ENCODE data around the gene ZBED6. TPM values are rescaled to one million over a fixed set of nuclear protein-coding genes. Genes with fewer than 3 reads are reported as not detected.
"Not testable (repeated sequence)": the region's sequence is repeated elsewhere in the genome, so short reads cannot be mapped to it uniquely, and the experiment has no call there.

ZBED6 gene
- total and polyA plus RNA-seq, 9 donors, result 2.6 to 39.1 (median 30.9) TPM

DNA sequence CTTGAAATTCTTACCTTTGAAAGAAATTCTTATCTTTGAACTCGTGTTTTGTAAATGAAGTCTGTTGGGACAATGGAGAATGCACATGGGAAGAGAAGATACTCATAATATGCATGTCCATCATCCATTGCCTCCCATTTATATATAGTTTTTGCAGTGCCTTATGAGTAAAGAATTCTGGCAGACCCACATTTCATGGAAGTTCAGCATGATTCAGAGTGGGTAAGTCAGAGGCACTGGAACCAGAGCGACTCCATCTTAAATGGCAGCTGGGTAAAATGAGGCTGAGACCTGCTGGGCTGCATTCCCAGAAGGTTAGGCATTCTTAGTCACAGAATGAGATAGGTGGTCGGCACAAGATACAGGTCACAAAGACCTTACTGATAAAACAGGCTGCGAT lies 16.6 kb upstream of the ZBED6 start:
- Histone ChIP-seq H3K9me3 (no peaks in the 10 kb centered on the region), H3K27ac (no peak overlapping the region), H3K36me3 (no peaks in the 10 kb centered on the region), H3K27me3 (no peaks in the 10 kb centered on the region), H3K4me3 (no peak overlapping the region), H3K4me1 (ENCODE audit: insufficient read depth) (no peaks in the 10 kb centered on the region)
- no peak for DNase-seq
- TF ChIP-seq POLR2A (IDR thresholded peaks at IDR 0.05), result no peak
- TF ChIP-seq, protein P1, sequence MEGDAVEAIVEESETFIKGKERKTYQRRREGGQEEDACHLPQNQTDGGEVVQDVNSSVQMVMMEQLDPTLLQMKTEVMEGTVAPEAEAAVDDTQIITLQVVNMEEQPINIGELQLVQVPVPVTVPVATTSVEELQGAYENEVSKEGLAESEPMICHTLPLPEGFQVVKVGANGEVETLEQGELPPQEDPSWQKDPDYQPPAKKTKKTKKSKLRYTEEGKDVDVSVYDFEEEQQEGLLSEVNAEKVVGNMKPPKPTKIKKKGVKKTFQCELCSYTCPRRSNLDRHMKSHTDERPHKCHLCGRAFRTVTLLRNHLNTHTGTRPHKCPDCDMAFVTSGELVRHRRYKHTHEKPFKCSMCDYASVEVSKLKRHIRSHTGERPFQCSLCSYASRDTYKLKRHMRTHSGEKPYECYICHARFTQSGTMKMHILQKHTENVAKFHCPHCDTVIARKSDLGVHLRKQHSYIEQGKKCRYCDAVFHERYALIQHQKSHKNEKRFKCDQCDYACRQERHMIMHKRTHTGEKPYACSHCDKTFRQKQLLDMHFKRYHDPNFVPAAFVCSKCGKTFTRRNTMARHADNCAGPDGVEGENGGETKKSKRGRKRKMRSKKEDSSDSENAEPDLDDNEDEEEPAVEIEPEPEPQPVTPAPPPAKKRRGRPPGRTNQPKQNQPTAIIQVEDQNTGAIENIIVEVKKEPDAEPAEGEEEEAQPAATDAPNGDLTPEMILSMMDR (IDR thresholded peaks at IDR 0.05), result no peak
- TF ChIP-seq EP300 (IDR thresholded peaks at IDR 0.05), result no peak
- WGBS, 3 donors, result 79 to 85% (median 84%) methylated on average over 4 of the region's 4 CpGs
- intact Hi-C loops (cut with DNase I), result no loop called here

DNA sequence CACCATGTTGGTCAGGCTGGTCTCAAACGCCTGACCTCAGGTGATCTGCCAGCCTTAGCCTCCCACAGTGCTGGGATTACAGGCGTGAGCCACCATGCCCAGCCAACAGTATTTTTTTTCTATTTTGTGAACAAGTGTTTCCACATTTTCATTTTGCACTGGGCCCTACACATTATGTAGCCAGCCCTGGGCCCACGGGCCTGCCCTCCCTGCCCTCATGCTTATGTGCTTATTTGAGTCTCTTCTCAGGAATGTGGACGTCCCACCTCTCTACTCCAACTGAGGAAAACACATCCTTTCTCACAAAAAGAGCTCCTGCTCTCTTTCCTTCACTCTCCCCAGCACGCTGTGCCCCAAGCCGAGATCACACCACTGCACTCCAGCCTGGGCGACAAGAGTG lies 13.5 kb upstream of the ZBED6 start:
- no peaks in the 10 kb centered on the region for H3K36me3 ChIP-seq
- H3K27me3 ChIP-seq, result no peaks in the 10 kb centered on the region
- intact Hi-C loops (cut with DNase I), result no loop called here
- no peak overlapping the region for H3K4me3 ChIP-seq
- TF ChIP-seq, protein P1 (IDR thresholded peaks at IDR 0.05), result no peak
- TF ChIP-seq EP300 (IDR thresholded peaks at IDR 0.05), result no peak
- TF ChIP-seq POLR2A (IDR thresholded peaks at IDR 0.05), result no peak
- 89 to 91% (median 90%) methylated on average over 7 of the region's 7 CpGs for WGBS, 3 donors
- DNase-seq, result no peak
- H3K9me3 ChIP-seq, result no peaks in the 10 kb centered on the region
- H3K4me1 ChIP-seq (ENCODE audit: insufficient read depth), result no peaks in the 10 kb centered on the region
- no peak overlapping the region for H3K27ac ChIP-seq

GRCh38 chr1:203789966-203790365 lies 5.5 kb upstream of the ZBED6 start:
- no peak for DNase-seq
- Histone ChIP-seq H3K36me3 (no peaks in the 10 kb centered on the region), H3K4me1 (ENCODE audit: insufficient read depth) (no peaks in the 10 kb centered on the region), H3K27ac (no peak overlapping the region), H3K9me3 (no peaks in the 10 kb centered on the region), H3K27me3 (no peaks in the 10 kb centered on the region), H3K4me3 (no peak overlapping the region)
- no peak for TF ChIP-seq EP300 (IDR thresholded peaks at IDR 0.05)
- TF ChIP-seq, protein P1 (IDR thresholded peaks at IDR 0.05), result no peak
- no peak for TF ChIP-seq POLR2A (IDR thresholded peaks at IDR 0.05)
- WGBS, 3 donors, result 61 to 66% (median 62%) methylated on average over 3 of the region's 3 CpGs
- intact Hi-C loops (cut with DNase I), result no loop called here

DNA sequence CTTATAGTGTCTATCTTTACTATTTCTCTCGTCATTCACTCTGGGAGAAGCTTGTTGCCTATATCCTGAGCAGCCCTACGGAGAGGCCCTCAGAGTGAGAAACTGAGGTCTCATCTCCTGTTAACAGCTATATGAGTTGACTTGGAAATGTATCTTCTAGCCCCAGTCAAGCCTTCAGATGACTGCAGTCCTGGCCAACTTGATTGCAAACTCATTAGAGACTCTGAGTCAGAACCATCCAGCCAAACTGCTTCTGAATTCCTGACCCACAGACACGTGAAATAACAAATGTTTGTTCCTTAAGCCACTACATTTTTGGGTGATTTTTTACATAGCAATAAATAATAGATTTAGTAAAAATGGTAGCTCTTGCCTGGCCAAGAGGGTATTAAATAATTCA lies 3.9 kb upstream of the ZBED6 start:
- intact Hi-C loops (cut with DNase I), result no loop called here
- Histone ChIP-seq H3K9me3 (no peaks in the 10 kb centered on the region), H3K4me3 (no peak overlapping the region), H3K27ac (no peak overlapping the region), H3K4me1 (ENCODE audit: insufficient read depth) (no peaks in the 10 kb centered on the region), H3K36me3 (no peaks in the 10 kb centered on the region), H3K27me3 (no peaks in the 10 kb centered on the region)
- no peak for TF ChIP-seq POLR2A (IDR thresholded peaks at IDR 0.05)
- no peak for DNase-seq
- 78 to 83% (median 80%) methylated on average over 3 of the region's 3 CpGs for WGBS, 3 donors

GRCh38 chr1:203792486-203792885 lies 2.9 kb upstream of the ZBED6 start:
- no peak overlapping the region for H3K27ac ChIP-seq
- DNase-seq, result no peak
- 83 to 96% (median 94%) methylated on average over 2 of the region's 2 CpGs for WGBS, 3 donors
- H3K9me3 ChIP-seq, result no peaks in the 10 kb centered on the region
- TF ChIP-seq, protein P1 (IDR thresholded peaks at IDR 0.05), result no peak
- no peak for TF ChIP-seq POLR2A (IDR thresholded peaks at IDR 0.05)
- TF ChIP-seq EP300 (IDR thresholded peaks at IDR 0.05), result no peak
- H3K4me1 ChIP-seq (ENCODE audit: insufficient read depth), result peaks cover 3% of the 10 kb centered on the region
- no peak overlapping the region for H3K4me3 ChIP-seq
- H3K27me3 ChIP-seq, result no peaks in the 10 kb centered on the region
- H3K36me3 ChIP-seq, result no peaks in the 10 kb centered on the region
- intact Hi-C loops (cut with DNase I), result no loop called here

- H3K27ac ChIP-seq; H3K36me3 ChIP-seq; H3K4me3 ChIP-seq; intact Hi-C loops (cut with DNase I); H3K27me3 ChIP-seq; DNase-seq; H3K9me3 ChIP-seq: not testable (repeated sequence)
- H3K4me1 ChIP-seq (ENCODE audit: insufficient read depth), result peaks cover 10% of the 10 kb centered on the region
- 98% methylated on average over 7 of the region's 7 CpGs for WGBS, 3 donors
These were observed 1.9 kb upstream of the ZBED6 start for GRCh38 chr1:203793561-203793960.

All from ovary (tissue), 9 donors.